ENCODE data around the gene NR1H2. TPM values are rescaled to one million over a fixed set of nuclear protein-coding genes. Genes with fewer than 3 reads are reported as not detected.
A peak's percentile ranks its signal among the peaks of the same experiment; 100 is the strongest.

Gene NR1H2
- total RNA-seq, 2 experiments from 2014 or later: 79.7 to 86.2 TPM

GRCh38 chr19:50401605-50402450, 25.6 kb downstream of the NR1H2 start:
- Mint-ChIP-seq H3K36me3 (ENCODE audit: low read depth) (peaks cover 37% of the 10 kb centered on the region), H3K4me1 (no peaks in the 10 kb centered on the region), H3K27ac (no peak overlapping the region), H3K27me3 (no peaks in the 10 kb centered on the region), H3K9me3 (no peaks in the 10 kb centered on the region), H3K4me3 (no peak overlapping the region)
- CTCF ChIA-PET: no interaction called here
- POLR2A ChIA-PET: no interaction called here
- DNase-seq: no peak

GRCh38 chr19:50402544-50403301, 26.5 kb downstream of the NR1H2 start:
- POLR2A ChIA-PET: no interaction called here

GRCh38 chr19:50406156-50406820, 30.0 kb downstream of the NR1H2 start:
- Mint-ChIP-seq H3K4me3 (no peak overlapping the region), H3K27ac (no peak overlapping the region), H3K9me3 (no peaks in the 10 kb centered on the region), H3K27me3 (no peaks in the 10 kb centered on the region), H3K36me3 (ENCODE audit: low read depth) (peaks cover 46% of the 10 kb centered on the region), H3K4me1 (no peaks in the 10 kb centered on the region)
- ChIA-PET CTCF (no interaction called here), POLR2A (no interaction called here)
- DNase-seq: no peak

More at GRCh38 chr19:50402544-50403301, 26.5 kb downstream of the NR1H2 start:
- Mint-ChIP-seq H3K4me1 (no peaks in the 10 kb centered on the region), H3K27me3 (no peaks in the 10 kb centered on the region), H3K9me3 (no peaks in the 10 kb centered on the region), H3K27ac (no peak overlapping the region), H3K36me3 (ENCODE audit: low read depth) (peaks cover 40% of the 10 kb centered on the region), H3K4me3 (no peak overlapping the region)
- CTCF ChIA-PET: no interaction called here
- DNase-seq: no peak

- CTCF ChIA-PET: interaction anchor here (0.7 kb wide), 1 partner anchor 1238 kb away, joined by 4 read pairs; no protein-coding TSS in a partner anchor
- H3K9me3 Mint-ChIP-seq: no peaks in the 10 kb centered on the region
- H3K27me3 Mint-ChIP-seq: no peaks in the 10 kb centered on the region
- H3K27ac Mint-ChIP-seq: no peak overlapping the region
- POLR2A ChIA-PET: no interaction called here
- no peak overlapping the region for H3K4me3 Mint-ChIP-seq
- DNase-seq: no peak
- H3K36me3 Mint-ChIP-seq (ENCODE audit: low read depth): peaks cover 45% of the 10 kb centered on the region
- no peaks in the 10 kb centered on the region for H3K4me1 Mint-ChIP-seq
Observed at GRCh38 chr19:50406829-50407228, 30.6 kb downstream of the NR1H2 start.

- no peak overlapping the region for H3K27ac Mint-ChIP-seq
- no peaks in the 10 kb centered on the region for H3K4me1 Mint-ChIP-seq
- H3K36me3 Mint-ChIP-seq (ENCODE audit: low read depth): peaks cover 36% of the 10 kb centered on the region
- no peaks in the 10 kb centered on the region for H3K9me3 Mint-ChIP-seq
- H3K27me3 Mint-ChIP-seq: no peaks in the 10 kb centered on the region
- ChIA-PET CTCF (no interaction called here), POLR2A (interaction anchor here (1.2 kb wide), 1 partner anchor 41 kb away, joined by 3 read pairs; no protein-coding TSS in a partner anchor)
- no peak overlapping the region for H3K4me3 Mint-ChIP-seq
- DNase-seq: no peak
Observed at GRCh38 chr19:50409347-50409746, 33.1 kb downstream of the NR1H2 start.

GRCh38 chr19:50410109-50410508, 33.9 kb downstream of the NR1H2 start:
- ChIA-PET POLR2A (interaction anchor here (1.2 to 1.3 kb wide), 2 partner anchors 41 to 53 kb away, joined by 3 to 5 read pairs; no protein-coding TSS in a partner anchor), CTCF (no interaction called here)
- Mint-ChIP-seq H3K4me3 (no peak overlapping the region), H3K9me3 (no peaks in the 10 kb centered on the region), H3K27me3 (no peaks in the 10 kb centered on the region), H3K36me3 (ENCODE audit: low read depth) (peaks cover 39% of the 10 kb centered on the region), H3K27ac (no peak overlapping the region), H3K4me1 (peaks cover 2% of the 10 kb centered on the region)
- no peak for DNase-seq

- H3K27ac Mint-ChIP-seq: no peak overlapping the region
- CTCF ChIA-PET: interaction anchor here (1.3 kb wide), 1 partner anchor 55 kb away, joined by 3 read pairs; no protein-coding TSS in a partner anchor
- H3K27me3 Mint-ChIP-seq: no peaks in the 10 kb centered on the region
Observed at GRCh38 chr19:50412419-50412818, 36.2 kb downstream of the NR1H2 start.

GRCh38 chr19:50413096-50413495, 36.8 kb downstream of the NR1H2 start:
- H3K9me3 Mint-ChIP-seq: no peaks in the 10 kb centered on the region
- peaks cover 23% of the 10 kb centered on the region for H3K36me3 Mint-ChIP-seq (ENCODE audit: low read depth)
- H3K27ac Mint-ChIP-seq: no peak overlapping the region
- no peak overlapping the region for H3K4me3 Mint-ChIP-seq
- POLR2A ChIA-PET: no interaction called here
- CTCF ChIA-PET: interaction anchor here (1.0 kb wide), 1 partner anchor 56 kb away, joined by 3 read pairs; no protein-coding TSS in a partner anchor
- DNase-seq: no peak
- H3K4me1 Mint-ChIP-seq: peaks cover 2% of the 10 kb centered on the region
- H3K27me3 Mint-ChIP-seq: no peaks in the 10 kb centered on the region

More at GRCh38 chr19:50412419-50412818, 36.2 kb downstream of the NR1H2 start:
- POLR2A ChIA-PET: no interaction called here
- peaks cover 2% of the 10 kb centered on the region for H3K4me1 Mint-ChIP-seq
- no peak overlapping the region for H3K4me3 Mint-ChIP-seq
- H3K9me3 Mint-ChIP-seq: no peaks in the 10 kb centered on the region
- peaks cover 23% of the 10 kb centered on the region for H3K36me3 Mint-ChIP-seq (ENCODE audit: low read depth)
- no peak for DNase-seq

GRCh38 chr19:50413531-50413930, 37.3 kb downstream of the NR1H2 start:
- peaks cover 23% of the 10 kb centered on the region for H3K36me3 Mint-ChIP-seq (ENCODE audit: low read depth)
- POLR2A ChIA-PET: no interaction called here
- CTCF ChIA-PET: interaction anchor here (1.0 kb wide), 1 partner anchor 56 kb away, joined by 3 read pairs; no protein-coding TSS in a partner anchor
- H3K27me3 Mint-ChIP-seq: no peaks in the 10 kb centered on the region
- DNase-seq: no peak
- peaks cover 2% of the 10 kb centered on the region for H3K4me1 Mint-ChIP-seq
- H3K27ac Mint-ChIP-seq: no peak overlapping the region
- H3K9me3 Mint-ChIP-seq: no peaks in the 10 kb centered on the region
- H3K4me3 Mint-ChIP-seq: no peak overlapping the region

- H3K9me3 Mint-ChIP-seq: no peaks in the 10 kb centered on the region
- peak; percentile 74 for DNase-seq
- H3K4me3 Mint-ChIP-seq: no peak overlapping the region
- ChIA-PET CTCF (interaction anchor here (0.5 to 1.4 kb wide), 6 partner anchors 10 to 108 kb away, joined by 3 to 6 read pairs (median 4); no protein-coding TSS in a partner anchor), POLR2A (interaction anchor here (0.8 to 1.2 kb wide), 3 partner anchors 31 to 58 kb away, joined by 3 to 5 read pairs (median 5); partner anchors contain the start of gene POLD1)
- H3K36me3 Mint-ChIP-seq (ENCODE audit: low read depth): peaks cover 18% of the 10 kb centered on the region
- peaks cover 7% of the 10 kb centered on the region for H3K27me3 Mint-ChIP-seq
- no peak overlapping the region for H3K27ac Mint-ChIP-seq
- peaks cover 10% of the 10 kb centered on the region for H3K4me1 Mint-ChIP-seq
Observed at GRCh38 chr19:50414864-50415660, 38.8 kb downstream of the NR1H2 start.

GRCh38 chr19:50415661-50416033, 39.4 kb downstream of the NR1H2 start:
- DNase-seq: no peak
- Mint-ChIP-seq H3K27me3 (peaks cover 10% of the 10 kb centered on the region), H3K27ac (no peak overlapping the region), H3K4me3 (no peak overlapping the region), H3K9me3 (no peaks in the 10 kb centered on the region), H3K4me1 (peaks cover 13% of the 10 kb centered on the region), H3K36me3 (ENCODE audit: low read depth) (peaks cover 13% of the 10 kb centered on the region)
- POLR2A ChIA-PET: interaction anchor here (0.8 to 1.2 kb wide), 3 partner anchors 31 to 58 kb away, joined by 3 to 5 read pairs (median 5); partner anchors contain the start of gene POLD1
- CTCF ChIA-PET: interaction anchor here (0.5 to 1.4 kb wide), 6 partner anchors 9 to 108 kb away, joined by 3 to 6 read pairs (median 4); no protein-coding TSS in a partner anchor

Measured in activated CD4-positive, alpha-beta memory T cell treated with anti-CD3 and anti-CD28 coated beads, Interleukin-2, amount 10 ng/mL, durations not matched to agents 7 days and 5 days (primary cell).